Measurements from ENCODE around the gene SGSM2.

- TF ChIP-seq CTCF (conservative IDR thresholded peaks at IDR 0.05) (no peak), EZH2 (IDR thresholded peaks at IDR 0.05; ENCODE audit: low read depth) (no peak)
These were observed 56.9 kb downstream of the SGSM2 start for GRCh38 chr17:2393954-2394749.
